Activated naive CD8-positive, alpha-beta T cell treated with anti-CD3 and anti-CD28 coated beads, Interleukin-2, amount 50 U/mL, for 24 hours (primary cell): Measurements from ENCODE around the gene PHF13.
"Not testable (repeated sequence)": the region's sequence is repeated elsewhere in the genome, so short reads cannot be mapped to it uniquely, and the experiment has no call there.

Experiments
- ATAC-seq: fragments of 150-1000 bp; cut with Tn5 transposase; one replicate; pipeline ENCODE4 v1.10.0; 2021
- DNase-seq: peaks from one replicate; pipeline ENCODE4 v3.0.0; 2021
- H3K27ac Mint-ChIP-seq: one replicate; pipeline ENCODE4 v1.8.0; 2021; ENCODE audit warnings: mild to moderate bottlenecking, mixed read lengths
- H3K27me3 Mint-ChIP-seq: one replicate; pipeline ENCODE4 v1.8.0; 2021; ENCODE audit warnings: mixed read lengths
- H3K36me3 Mint-ChIP-seq: one replicate; pipeline ENCODE4 v1.8.0; 2021; ENCODE audit warnings: low read depth, mixed read lengths
- H3K4me1 Mint-ChIP-seq: one replicate; pipeline ENCODE4 v1.8.0; 2021; ENCODE audit warnings: mixed read lengths
- H3K4me3 Mint-ChIP-seq: one replicate; pipeline ENCODE4 v1.8.0; 2021; ENCODE audit warnings: mild to moderate bottlenecking, moderate library complexity, mixed read lengths
- H3K9me3 Mint-ChIP-seq: one replicate; pipeline ENCODE4 v1.8.0; 2021; ENCODE audit warnings: mixed read lengths

Gene PHF13

GRCh38 chr1:6640867-6641266 is 27.3 kb downstream of the PHF13 start:
- H3K27me3 Mint-ChIP-seq, H3K27ac Mint-ChIP-seq, H3K9me3 Mint-ChIP-seq, H3K4me3 Mint-ChIP-seq, H3K4me1 Mint-ChIP-seq, DNase-seq, ATAC-seq: not testable (repeated sequence)
- peaks cover 35% of the 10 kb centered on the region for H3K36me3 Mint-ChIP-seq

GRCh38 chr1:6645018-6645417 is 31.5 kb downstream of the PHF13 start:
- peaks cover 22% of the 10 kb centered on the region for H3K36me3 Mint-ChIP-seq
- H3K9me3 Mint-ChIP-seq: no peaks in the 10 kb centered on the region
- ATAC-seq: no peak
- DNase-seq: no peak
- no peak overlapping the region for H3K27ac Mint-ChIP-seq
- no peaks in the 10 kb centered on the region for H3K27me3 Mint-ChIP-seq
- no peak overlapping the region for H3K4me3 Mint-ChIP-seq
- H3K4me1 Mint-ChIP-seq: peaks cover 2% of the 10 kb centered on the region

GRCh38 chr1:6646499-6647148 is 33.1 kb downstream of the PHF13 start:
- H3K27me3 Mint-ChIP-seq: no peaks in the 10 kb centered on the region
- ATAC-seq (no peak), DNase-seq (no peak)
- H3K36me3 Mint-ChIP-seq: peaks cover 22% of the 10 kb centered on the region
- H3K4me1 Mint-ChIP-seq: peaks cover 2% of the 10 kb centered on the region
- H3K4me3 Mint-ChIP-seq: no peak overlapping the region
- no peak overlapping the region for H3K27ac Mint-ChIP-seq
- no peaks in the 10 kb centered on the region for H3K9me3 Mint-ChIP-seq

- H3K4me1 Mint-ChIP-seq: peaks cover 2% of the 10 kb centered on the region
- ATAC-seq (no peak), DNase-seq (no peak)
- H3K9me3 Mint-ChIP-seq: no peaks in the 10 kb centered on the region
- no peak overlapping the region for H3K4me3 Mint-ChIP-seq
- no peaks in the 10 kb centered on the region for H3K27me3 Mint-ChIP-seq
- H3K27ac Mint-ChIP-seq: no peak overlapping the region
- peaks cover 20% of the 10 kb centered on the region for H3K36me3 Mint-ChIP-seq
These were observed 35.0 kb downstream of the PHF13 start for GRCh38 chr1:6648556-6648955.

GRCh38 chr1:6651909-6652308 is 38.4 kb downstream of the PHF13 start:
- Mint-ChIP-seq H3K9me3 (no peaks in the 10 kb centered on the region), H3K4me1 (no peaks in the 10 kb centered on the region), H3K27ac (no peak overlapping the region), H3K27me3 (no peaks in the 10 kb centered on the region), H3K36me3 (peaks cover 15% of the 10 kb centered on the region), H3K4me3 (no peak overlapping the region)
- DNase-seq (no peak), ATAC-seq (no peak)

- Mint-ChIP-seq H3K27me3 (no peaks in the 10 kb centered on the region), H3K9me3 (no peaks in the 10 kb centered on the region), H3K27ac (no peak overlapping the region), H3K4me3 (no peak overlapping the region), H3K36me3 (peaks cover 16% of the 10 kb centered on the region), H3K4me1 (no peaks in the 10 kb centered on the region)
- ATAC-seq: no peak
- no peak for DNase-seq
These were observed 39.5 kb downstream of the PHF13 start for GRCh38 chr1:6652986-6653385.

- no peak for DNase-seq
- H3K9me3 Mint-ChIP-seq: no peaks in the 10 kb centered on the region
These were observed 40.1 kb downstream of the PHF13 start for GRCh38 chr1:6653436-6654290.

GRCh38 chr1:6657138-6657537 is 43.6 kb downstream of the PHF13 start:
- H3K4me1 Mint-ChIP-seq: no peaks in the 10 kb centered on the region
- peaks cover 25% of the 10 kb centered on the region for H3K36me3 Mint-ChIP-seq
- H3K4me3 Mint-ChIP-seq: no peak overlapping the region
- no peak overlapping the region for H3K27ac Mint-ChIP-seq
- DNase-seq (no peak), ATAC-seq (no peak)
- no peaks in the 10 kb centered on the region for H3K27me3 Mint-ChIP-seq
- H3K9me3 Mint-ChIP-seq: no peaks in the 10 kb centered on the region

More at GRCh38 chr1:6653436-6654290, 40.1 kb downstream of the PHF13 start:
- Mint-ChIP-seq H3K27ac (no peak overlapping the region), H3K4me3 (no peak overlapping the region), H3K4me1 (no peaks in the 10 kb centered on the region), H3K36me3 (peaks cover 20% of the 10 kb centered on the region), H3K27me3 (no peaks in the 10 kb centered on the region)
- ATAC-seq: no peak

GRCh38 chr1:6658359-6659060 is 45.0 kb downstream of the PHF13 start:
- no peak overlapping the region for H3K27ac Mint-ChIP-seq
- H3K36me3 Mint-ChIP-seq: peaks cover 27% of the 10 kb centered on the region
- no peaks in the 10 kb centered on the region for H3K9me3 Mint-ChIP-seq
- ATAC-seq (no peak), DNase-seq (no peak)
- H3K4me3 Mint-ChIP-seq: no peak overlapping the region
- no peaks in the 10 kb centered on the region for H3K4me1 Mint-ChIP-seq
- no peaks in the 10 kb centered on the region for H3K27me3 Mint-ChIP-seq

- Mint-ChIP-seq H3K36me3 (peaks cover 28% of the 10 kb centered on the region), H3K27me3 (no peaks in the 10 kb centered on the region), H3K4me3 (no peak overlapping the region), H3K4me1 (no peaks in the 10 kb centered on the region), H3K9me3 (no peaks in the 10 kb centered on the region), H3K27ac (no peak overlapping the region)
- ATAC-seq: no peak
- DNase-seq: no peak
These were observed 47.0 kb downstream of the PHF13 start for GRCh38 chr1:6660415-6661049.

GRCh38 chr1:6662468-6662867 is 48.9 kb downstream of the PHF13 start:
- H3K9me3 Mint-ChIP-seq, H3K27ac Mint-ChIP-seq, H3K27me3 Mint-ChIP-seq, DNase-seq, ATAC-seq, H3K4me3 Mint-ChIP-seq, H3K4me1 Mint-ChIP-seq: not testable (repeated sequence)
- peaks cover 33% of the 10 kb centered on the region for H3K36me3 Mint-ChIP-seq

- DNase-seq (no peak), ATAC-seq (no peak)
- Mint-ChIP-seq H3K9me3 (no peaks in the 10 kb centered on the region), H3K27me3 (no peaks in the 10 kb centered on the region), H3K36me3 (peaks cover 26% of the 10 kb centered on the region), H3K27ac (no peak overlapping the region), H3K4me1 (no peaks in the 10 kb centered on the region), H3K4me3 (no peak overlapping the region)
These were observed 53.2 kb downstream of the PHF13 start for GRCh38 chr1:6666696-6667095.

GRCh38 chr1:6667139-6667538 is 53.6 kb downstream of the PHF13 start:
- no peaks in the 10 kb centered on the region for H3K9me3 Mint-ChIP-seq
- no peak for DNase-seq
- H3K27me3 Mint-ChIP-seq: no peaks in the 10 kb centered on the region
- no peak overlapping the region for H3K4me3 Mint-ChIP-seq
- H3K36me3 Mint-ChIP-seq: peaks cover 27% of the 10 kb centered on the region
- H3K27ac Mint-ChIP-seq: no peak overlapping the region
- H3K4me1 Mint-ChIP-seq: no peaks in the 10 kb centered on the region
- no peak for ATAC-seq

- Mint-ChIP-seq H3K27ac (no peak overlapping the region), H3K4me3 (no peak overlapping the region), H3K9me3 (no peaks in the 10 kb centered on the region), H3K4me1 (no peaks in the 10 kb centered on the region), H3K27me3 (no peaks in the 10 kb centered on the region), H3K36me3 (peaks cover 28% of the 10 kb centered on the region)
- no peak for DNase-seq
- ATAC-seq: no peak
These were observed 55.0 kb downstream of the PHF13 start for GRCh38 chr1:6668503-6668902.
